Ectodermal cell (in vitro differentiated cells): ENCODE data around the gene SYVN1.
"Not testable (repeated sequence)": the region's sequence is repeated elsewhere in the genome, so short reads cannot be mapped to it uniquely, and the experiment has no call there.

Experiments used
- H3K27ac ChIP-seq: 2 replicates; pipeline ENCODE4 v1.7.0; 2013; ENCODE audit warnings: mild to moderate bottlenecking, low read depth, low read length; ENCODE audit not compliant: insufficient read depth, poor library complexity, severe bottlenecking
- H3K27me3 ChIP-seq: 2 replicates; pipeline ENCODE4 v1.7.0; 2013; ENCODE audit warnings: mild to moderate bottlenecking, low read length; ENCODE audit not compliant: insufficient read depth, control insufficient read depth, poor library complexity, severe bottlenecking
- H3K36me3 ChIP-seq: one replicate; pipeline ENCODE4 v1.7.0; 2013; ENCODE audit warnings: low read length; ENCODE audit not compliant: control insufficient read depth, insufficient read depth
- H3K4me1 ChIP-seq: one replicate; pipeline ENCODE4 v1.7.0; 2013; ENCODE audit warnings: low read length; ENCODE audit not compliant: control insufficient read depth, insufficient read depth
- H3K4me3 ChIP-seq: 2 replicates; pipeline ENCODE4 v1.7.0; 2013; ENCODE audit warnings: low read depth, low read length, control low read depth; ENCODE audit not compliant: insufficient read depth
- H3K9me3 ChIP-seq: 2 replicates; pipeline ENCODE4 v1.7.0; 2013; ENCODE audit warnings: mild to moderate bottlenecking, low read length, moderate library complexity; ENCODE audit not compliant: control insufficient read depth
- WGBS, 2 experiments: methylation state at CpG; one replicate each; pipeline ENCODE4 v1.1.7; 2013; ENCODE audit warnings: missing lambda C conversion rate in 2 of 2; 5-methylcytosine and 5-hydroxymethylcytosine counted together

The SYVN1 gene

DNA sequence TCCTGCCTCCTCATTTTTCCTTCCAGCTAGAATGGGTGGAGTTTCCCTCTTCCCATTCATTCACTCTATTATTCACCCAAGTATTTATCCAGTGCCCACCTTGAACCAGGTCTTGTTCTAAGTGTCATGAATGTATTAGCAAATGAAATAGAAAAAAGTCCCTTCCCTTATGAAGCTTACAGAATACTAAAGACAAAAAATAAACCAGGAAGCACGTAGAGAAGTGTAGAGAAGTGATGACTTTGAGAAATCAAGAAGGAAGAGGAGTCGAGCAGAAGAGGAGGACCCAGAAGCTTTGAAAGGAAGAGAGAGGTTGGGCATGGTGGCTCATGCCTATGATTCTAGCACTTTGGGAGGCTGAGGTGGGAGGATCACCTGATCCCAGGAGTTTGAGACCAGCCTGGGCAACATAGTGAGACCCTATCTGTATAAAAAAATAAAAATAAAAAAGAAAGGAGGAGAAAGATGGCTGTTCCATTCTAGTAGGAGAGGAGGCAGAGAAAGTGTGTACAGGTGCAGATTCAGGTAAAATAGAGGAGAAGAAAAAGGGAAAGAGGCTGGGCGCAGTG lies 17.1 kb upstream of the SYVN1 start:
- H3K4me1 ChIP-seq = no peaks in the 10 kb centered on the region
- H3K27ac ChIP-seq = no peak overlapping the region
- 89 to 91% methylated on average over 3 of the region's 3 CpGs for WGBS, 2 experiments
- no peaks in the 10 kb centered on the region for H3K9me3 ChIP-seq
- no peaks in the 10 kb centered on the region for H3K27me3 ChIP-seq
- H3K4me3 ChIP-seq = no peak overlapping the region
- H3K36me3 ChIP-seq = no peaks in the 10 kb centered on the region

GRCh38 chr11:65150509-65151299 lies 16.4 kb upstream of the SYVN1 start:
- H3K9me3 ChIP-seq = no peaks in the 10 kb centered on the region
- no peaks in the 10 kb centered on the region for H3K27me3 ChIP-seq
- no peaks in the 10 kb centered on the region for H3K36me3 ChIP-seq
- H3K4me3 ChIP-seq = no peak overlapping the region
- WGBS, 2 experiments = 79 to 85% methylated on average over 10 to 12 of the region's 12 CpGs
- no peak overlapping the region for H3K27ac ChIP-seq
- H3K4me1 ChIP-seq = no peaks in the 10 kb centered on the region

DNA sequence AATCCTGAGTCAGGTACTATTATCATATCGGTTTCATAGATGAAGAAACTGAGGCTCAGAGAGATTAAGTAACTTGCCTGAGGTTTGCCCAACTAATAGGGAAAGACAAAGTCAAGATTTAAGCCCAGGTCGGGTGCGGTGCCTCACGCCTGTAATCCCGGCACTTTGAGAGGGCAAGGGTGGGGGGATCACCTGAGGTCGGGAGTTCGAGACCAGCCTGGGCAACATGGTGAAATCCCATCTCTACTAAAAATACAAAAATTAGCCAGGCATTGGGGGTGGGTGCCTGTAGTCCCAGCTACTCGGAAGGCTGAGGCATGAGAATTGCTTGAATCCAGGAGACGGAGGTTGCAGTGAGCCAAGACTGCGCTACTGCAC lies 15.8 kb upstream of the SYVN1 start:
- H3K4me1 ChIP-seq, H3K4me3 ChIP-seq, H3K9me3 ChIP-seq, H3K27me3 ChIP-seq, H3K36me3 ChIP-seq, H3K27ac ChIP-seq: not testable (repeated sequence)
- 83 to 88% methylated on average over 10 of the region's 10 CpGs for WGBS, 2 experiments

DNA sequence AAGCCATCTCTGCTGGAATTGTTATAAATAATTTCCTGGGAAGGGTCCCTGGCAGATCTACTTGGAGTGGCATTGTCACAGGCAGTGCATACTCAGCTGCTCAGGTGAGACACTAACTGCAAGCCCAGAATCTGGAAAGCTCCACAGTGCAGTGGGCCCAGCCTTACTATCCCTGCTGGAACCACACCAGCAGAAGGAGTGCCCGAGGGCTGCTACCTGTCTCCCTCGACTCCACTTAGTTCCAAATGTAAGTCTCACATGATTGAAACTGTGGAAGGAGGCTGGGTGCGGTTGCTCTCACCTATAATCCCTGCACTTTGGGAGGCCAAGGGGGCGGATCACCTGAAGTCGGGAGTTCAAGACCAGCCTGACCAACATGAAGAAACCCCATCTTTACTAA lies 14.3 kb upstream of the SYVN1 start:
- whole genome bisulfite sequencing, 2 experiments = 86 to 87% methylated on average over 5 of the region's 5 CpGs
- H3K4me3 ChIP-seq = no peak overlapping the region
- H3K27me3 ChIP-seq = no peaks in the 10 kb centered on the region
- H3K4me1 ChIP-seq = no peaks in the 10 kb centered on the region
- no peaks in the 10 kb centered on the region for H3K36me3 ChIP-seq
- no peaks in the 10 kb centered on the region for H3K9me3 ChIP-seq
- no peak overlapping the region for H3K27ac ChIP-seq

GRCh38 chr11:65147352-65148075 lies 13.2 kb upstream of the SYVN1 start:
- no peak overlapping the region for H3K27ac ChIP-seq
- H3K36me3 ChIP-seq = no peaks in the 10 kb centered on the region
- no peaks in the 10 kb centered on the region for H3K27me3 ChIP-seq
- H3K9me3 ChIP-seq = no peaks in the 10 kb centered on the region
- WGBS, 2 experiments = 90 to 100% methylated on average over 1 of the region's 2 CpGs
- no peak overlapping the region for H3K4me3 ChIP-seq
- no peaks in the 10 kb centered on the region for H3K4me1 ChIP-seq

DNA sequence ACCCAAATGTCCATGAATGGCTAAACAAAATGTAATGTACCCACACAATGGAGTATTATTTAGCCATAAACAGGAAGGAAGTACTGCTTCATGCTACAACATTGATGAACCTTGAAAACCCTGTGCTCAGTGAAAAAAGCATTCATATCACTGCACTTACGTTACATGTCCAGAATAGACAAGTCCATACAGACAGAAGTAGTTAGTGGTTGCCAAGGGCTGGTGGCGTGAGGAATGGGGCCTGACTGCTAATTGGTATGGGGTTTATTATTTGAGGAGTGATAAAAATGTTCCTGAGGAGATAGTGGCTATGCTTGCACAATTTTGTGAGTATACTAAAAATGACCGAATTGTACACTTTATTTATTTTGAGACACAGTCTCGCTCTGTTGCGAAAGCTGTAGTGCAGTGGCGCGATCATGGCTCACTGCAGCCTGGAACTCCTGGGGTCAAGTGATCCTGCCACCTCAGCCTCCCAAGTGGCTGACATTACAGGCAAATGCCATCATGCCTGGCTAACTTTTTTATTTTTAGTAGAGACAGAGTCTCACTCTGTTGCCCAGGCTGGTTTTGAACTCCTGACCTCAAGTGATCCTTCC lies 7.7 kb upstream of the SYVN1 start:
- no peaks in the 10 kb centered on the region for H3K4me1 ChIP-seq
- 96 to 97% methylated on average over 7 of the region's 7 CpGs for WGBS, 2 experiments
- no peaks in the 10 kb centered on the region for H3K9me3 ChIP-seq
- H3K27ac ChIP-seq = no peak overlapping the region
- peaks cover 15% of the 10 kb centered on the region for H3K27me3 ChIP-seq
- H3K4me3 ChIP-seq = no peak overlapping the region
- no peaks in the 10 kb centered on the region for H3K36me3 ChIP-seq

DNA sequence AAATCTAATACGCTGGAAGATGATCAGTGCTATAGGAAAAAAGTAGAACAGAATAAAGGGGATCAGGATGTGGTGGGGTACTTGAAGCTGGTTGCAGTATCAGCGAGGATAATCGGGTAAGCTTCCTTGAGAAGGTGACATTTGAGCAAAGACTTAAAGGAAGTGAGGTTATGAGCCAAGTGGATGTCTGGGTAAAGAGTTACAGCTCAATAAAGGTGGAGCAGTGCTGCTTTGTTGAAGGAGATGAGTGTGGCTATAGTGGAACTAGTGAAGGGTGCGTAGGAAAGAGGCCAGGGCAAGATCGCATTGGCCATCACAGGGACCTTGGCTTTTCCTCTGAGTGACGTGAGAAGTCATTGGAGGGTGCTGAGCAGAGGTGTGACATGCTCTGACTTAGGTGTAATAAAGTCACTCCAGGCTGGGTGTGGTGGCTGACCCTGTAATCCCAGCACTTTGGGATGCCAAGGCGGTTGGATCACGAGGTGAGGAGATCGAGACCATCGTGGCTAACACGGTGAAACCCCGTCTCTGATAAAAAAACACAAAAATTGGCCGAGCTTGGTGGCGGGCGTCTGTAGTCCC lies 2.3 kb upstream of the SYVN1 start:
- no peak overlapping the region for H3K27ac ChIP-seq
- 91% methylated on average over 15 of the region's 15 CpGs for WGBS, 2 experiments
- H3K9me3 ChIP-seq = no peaks in the 10 kb centered on the region
- no peak overlapping the region for H3K4me3 ChIP-seq
- H3K36me3 ChIP-seq = no peaks in the 10 kb centered on the region
- peaks cover 11% of the 10 kb centered on the region for H3K4me1 ChIP-seq
- H3K27me3 ChIP-seq = peaks cover 8% of the 10 kb centered on the region

- H3K4me1 ChIP-seq = peaks cover 11% of the 10 kb centered on the region
- WGBS, 2 experiments = 75 to 78% methylated on average over 11 of the region's 11 CpGs
- peak overlapping the region; percentile 83 for H3K4me3 ChIP-seq
- H3K27me3 ChIP-seq = peaks cover 4% of the 10 kb centered on the region
- no peaks in the 10 kb centered on the region for H3K9me3 ChIP-seq
- no peaks in the 10 kb centered on the region for H3K36me3 ChIP-seq
- H3K27ac ChIP-seq = no peak overlapping the region
Observed at GRCh38 chr11:65135633-65136145, 1.4 kb upstream of the SYVN1 start.

DNA sequence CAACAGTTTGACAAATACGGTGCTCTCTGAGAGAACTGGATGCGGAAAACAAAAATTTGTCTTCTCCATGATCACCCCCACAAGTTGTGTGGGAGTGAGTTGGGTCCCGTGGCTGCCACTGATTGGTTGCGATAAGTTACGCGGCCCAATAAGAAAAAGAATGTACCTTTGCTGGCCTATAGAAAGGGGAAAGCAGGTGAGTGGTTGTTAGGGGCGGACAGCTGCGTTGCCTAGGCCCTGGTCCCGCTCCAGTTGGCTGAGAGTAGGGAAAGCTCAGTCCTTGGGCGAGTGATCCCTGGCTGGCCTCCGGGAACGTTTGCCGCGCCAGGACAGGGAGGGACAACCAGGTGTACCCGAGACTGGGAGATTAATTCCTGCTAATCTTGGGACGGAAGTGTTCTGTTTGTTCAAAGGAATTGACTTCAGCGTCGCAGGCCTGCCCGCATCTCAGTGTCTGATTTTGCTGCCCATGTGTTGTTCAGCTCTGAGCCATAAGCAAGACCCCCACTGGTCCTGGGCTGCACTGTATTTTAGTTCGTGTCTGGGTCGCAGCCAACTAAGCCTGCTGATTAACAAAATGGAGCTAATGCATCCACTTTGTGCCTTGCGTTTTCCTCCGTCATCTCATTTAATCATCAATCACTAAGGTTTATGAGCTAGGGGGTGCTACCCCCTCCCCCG lies 773 bp upstream of the SYVN1 start:
- H3K36me3 ChIP-seq = no peaks in the 10 kb centered on the region
- no peaks in the 10 kb centered on the region for H3K9me3 ChIP-seq
- peaks cover 11% of the 10 kb centered on the region for H3K4me1 ChIP-seq
- no peaks in the 10 kb centered on the region for H3K27me3 ChIP-seq
- peak overlapping the region; percentile 96 for H3K27ac ChIP-seq
- WGBS, 2 experiments = 9 to 10% methylated on average over 24 of the region's 24 CpGs
- H3K4me3 ChIP-seq = peak overlapping the region; percentile 83
